HCT116 (cell line): ENCODE measurements around the gene GOLGA7B. TPM values are rescaled to one million over a fixed set of nuclear protein-coding genes. Genes with fewer than 3 reads are reported as not detected.

Experiments used
- ATAC-seq: fragments of 200-7000 bp; cut with Tn5 transposase; 2 replicates; pipeline ENCODE4 v1.9.1; 2020; ENCODE audit warnings: mild to moderate bottlenecking, moderate library complexity
- BruUV-seq: library from RNA; stranded (reverse); fragments of 400-500 nt; replicated peaks from 2 replicates; lab custom pipeline; 2021; lab: Mats Ljungman, UMichigan
- CTCF ChIA-PET: fragments of 300-600 bp; sonication (Branson Sonifier 250); formaldehyde crosslinking; loops from one replicate; lab custom pipeline; 2021; ENCODE audit warnings: antibody characterized with exemption; lab: Charles Lee
- POLR2A ChIA-PET: fragments of 300-600, 350-600 bp; sonication (Branson Sonifier 250); formaldehyde crosslinking; loops from one replicate; lab custom pipeline; 2021; ENCODE audit warnings: antibody characterized with exemption; lab: Charles Lee
- RAD21 ChIA-PET, 2 experiments: fragments of 300-600 bp; sonication (Branson Sonifier 250); formaldehyde crosslinking; loops; one replicate each; lab custom pipeline; 2023; ENCODE audit warnings: low total read pairs in 2 of 2; ENCODE audit not compliant: uncharacterized antibody in 2 of 2, unreplicated experiment in 2 of 2, low non-redundant PET in 1 of 2; lab: Charles Lee
- DNase-seq: peaks from one replicate; pipeline ENCODE4 v3.0.0-alpha.2; 2010; ENCODE audit warnings: low read depth, low spot score
- H2AFZ ChIP-seq: fragments of 200-600 bp; shearing (Covaris generic), sonication (generic); 2 replicates; pipeline ENCODE4 v1.6.1; 2017; ENCODE audit warnings: low read depth, mixed run types, mixed read lengths, antibody characterized with exemption, low read length; ENCODE audit not compliant: poor library complexity, severe bottlenecking
- H3K27ac ChIP-seq: 2 replicates; pipeline ENCODE4 v1.5.1; 2012; ENCODE audit warnings: low read depth, low read length
- H3K27me3 ChIP-seq: fragments of 200-600 bp; sonication (generic); 2 replicates; pipeline ENCODE4 v1.6.1; 2016; ENCODE audit warnings: mixed run types, low read length, mixed read lengths; ENCODE audit not compliant: insufficient read depth
- H3K36me3 ChIP-seq, 2 experiments: fragments of 200-500 bp in 1 of 2; fragments of 200-600 bp in 1 of 2; sonication (Bioruptor generic) in 1 of 2; sonication (generic) in 1 of 2; 2 replicates each; pipeline versions ENCODE4 v1.5.1 to v1.6.1; 2014 to 2016; ENCODE audit warnings: low read length in 2 of 2, inconsistent platforms in 1 of 2, mixed read lengths in 1 of 2, mixed run types in 1 of 2; ENCODE audit not compliant: insufficient read depth in 2 of 2, control insufficient read depth in 1 of 2
- H3K4me1 ChIP-seq, 2 experiments: fragments of 200-600 bp in 1 of 2; sonication (generic) in 1 of 2; 2 replicates each; pipeline versions ENCODE4 v1.5.1 to v1.6.1; 2012 to 2017; ENCODE audit warnings: low read length in 2 of 2, inconsistent platforms in 1 of 2, mild to moderate bottlenecking in 1 of 2, mixed read lengths in 1 of 2, mixed run types in 1 of 2, moderate library complexity in 1 of 2; ENCODE audit not compliant: insufficient read depth in 2 of 2, control insufficient read depth in 1 of 2
- H3K4me2 ChIP-seq: fragments of 200-600 bp; sonication (generic); 2 replicates; pipeline ENCODE4 v1.6.1; 2017; ENCODE audit warnings: mixed run types, low read length, mixed read lengths
- H3K4me3 ChIP-seq, 2 experiments: fragments of 200-600 bp in 1 of 2; sonication (generic) in 1 of 2; replicated peaks in 1 of 2; 2 replicates each; pipeline ENCODE4 v1.5.1; 2011 to 2016; ENCODE audit warnings: low read length in 2 of 2, control low read depth in 1 of 2, low read depth in 1 of 2, mild to moderate bottlenecking in 1 of 2, mixed read lengths in 1 of 2, mixed run types in 1 of 2
- H3K79me2 ChIP-seq: fragments of 200-600 bp; sonication (generic); 2 replicates; pipeline ENCODE4 v1.6.1; 2017; ENCODE audit warnings: mild to moderate bottlenecking, mixed run types, low read length, moderate library complexity, mixed read lengths; ENCODE audit not compliant: insufficient read depth
- H3K9ac ChIP-seq: fragments of 200-600 bp; sonication (generic); 2 replicates; pipeline ENCODE4 v1.6.1; 2016; ENCODE audit warnings: low read length, mixed read lengths
- H3K9me2 ChIP-seq: fragments of 200-600 bp; sonication (generic), shearing (Covaris generic); 2 replicates; pipeline ENCODE4 v1.6.1; 2017; ENCODE audit warnings: mixed run types, mild to moderate bottlenecking, moderate library complexity; ENCODE audit not compliant: insufficient read depth
- H3K9me3 ChIP-seq, 2 experiments: fragments of 200-500 bp in 1 of 2; fragments of 200-600 bp in 1 of 2; sonication (Bioruptor generic) in 1 of 2; sonication (generic) in 1 of 2; 2 replicates each; pipeline ENCODE4 v1.6.1; 2014 to 2017; ENCODE audit warnings: low read length in 2 of 2, mixed read lengths in 2 of 2, inconsistent platforms in 1 of 2, low read depth in 1 of 2, mild to moderate bottlenecking in 1 of 2, mixed run types in 1 of 2, moderate library complexity in 1 of 2; ENCODE audit not compliant: control insufficient read depth in 1 of 2, insufficient read depth in 1 of 2
- H4K20me1 ChIP-seq: fragments of 200-600 bp; sonication (generic), shearing (Covaris generic); 2 replicates; pipeline ENCODE4 v1.6.1; 2017; ENCODE audit warnings: mixed run types, mild to moderate bottlenecking, moderate library complexity; ENCODE audit not compliant: insufficient read depth
- CBX3 ChIP-seq: IDR thresholded peaks from 2 replicates; pipeline ENCODE4 v1.6.1; 2012; ENCODE audit warnings: low read depth
- CEBPB ChIP-seq: IDR thresholded peaks from 2 replicates; pipeline ENCODE4 v1.6.1; 2012; ENCODE audit warnings: low read depth
- EGR1 ChIP-seq: IDR thresholded peaks from 2 replicates; pipeline ENCODE4 v1.6.1; 2012; ENCODE audit warnings: low read depth
- EZH2 ChIP-seq: fragments of 200-600 bp; sonication (generic); IDR thresholded peaks from 2 replicates; pipeline ENCODE4 v1.6.1; 2017; ENCODE audit warnings: antibody characterized with exemption, mixed run types
- EZH2phosphoT487 ChIP-seq: fragments of 200-600 bp; IDR thresholded peaks from 2 replicates; pipeline ENCODE4 v1.6.1; 2018; ENCODE audit warnings: antibody characterized with exemption, borderline replicate concordance
- JUND ChIP-seq: IDR thresholded peaks from 2 replicates; pipeline ENCODE4 v1.6.1; 2012
- MAX ChIP-seq: IDR thresholded peaks from 2 replicates; pipeline ENCODE4 v1.6.1; 2012
- POLR2A ChIP-seq: IDR thresholded peaks from 2 replicates; pipeline ENCODE4 v1.7.0; 2011; ENCODE audit warnings: borderline replicate concordance; ENCODE audit not compliant: insufficient read depth, insufficient read length; ENCODE audit errors: extremely low read depth
- POLR2AphosphoS5 ChIP-seq: IDR thresholded peaks from 2 replicates; pipeline ENCODE4 v1.6.1; 2011; ENCODE audit warnings: mild to moderate bottlenecking, low read depth, low read length, moderate library complexity
- RAD21 ChIP-seq: IDR thresholded peaks from 2 replicates; pipeline ENCODE4 v1.6.1; 2012; ENCODE audit warnings: low read depth, mild to moderate bottlenecking
- REST ChIP-seq: IDR thresholded peaks from 2 replicates; pipeline ENCODE4 v1.6.1; 2012; ENCODE audit warnings: low read depth
- SP1 ChIP-seq: IDR thresholded peaks from 2 replicates; pipeline ENCODE4 v1.6.1; 2012; ENCODE audit warnings: low read depth
- SRF ChIP-seq: IDR thresholded peaks from 2 replicates; pipeline ENCODE4 v1.6.1; 2012; ENCODE audit warnings: low read depth
- ZBTB33 ChIP-seq: IDR thresholded peaks from 2 replicates; pipeline ENCODE4 v1.6.1; 2011; ENCODE audit warnings: mild to moderate bottlenecking, low read length, moderate library complexity; ENCODE audit not compliant: insufficient replicate concordance; ENCODE audit errors: extremely low read depth
- ZFX ChIP-seq: fragments of 450-650 bp; IDR thresholded peaks from 2 replicates; pipeline ENCODE4 v1.6.1; 2017
- intact Hi-C: fragments of 100-400 bp; cut with micrococcal nuclease; formaldehyde crosslinking; loops from 2 replicates; pipeline ENCODE4 v1.10.0; 2022
- total RNA-seq: library from RNA; stranded (reverse); gene quantifications from one replicate; pipeline ENCODE4 v1.2.1, GENCODE V29; 2021; ENCODE audit not compliant: unreplicated experiment

Gene GOLGA7B
- total RNA-seq, 1 experiment from 2014 or later: 1.0 TPM

GRCh38 chr10:97904018-97904381 is 54.4 kb downstream of the GOLGA7B start:
- no peak for TF ChIP-seq POLR2AphosphoS5
- no peak for TF ChIP-seq SRF
- no peak for TF ChIP-seq EZH2phosphoT487
- no peak for TF ChIP-seq MAX
- TF ChIP-seq SP1: no peak
- no peak for TF ChIP-seq POLR2A
- TF ChIP-seq ZBTB33: no peak
- no peak for TF ChIP-seq CBX3
- TF ChIP-seq ZFX: no peak
- TF ChIP-seq REST: no peak
- TF ChIP-seq EGR1: no peak
- no peak for TF ChIP-seq JUND
- no peak for TF ChIP-seq RAD21
- no peak for TF ChIP-seq CEBPB
- no peak for TF ChIP-seq EZH2
- ATAC-seq (no peak), DNase-seq (no peak)
- Histone ChIP-seq H3K4me3 (no peak overlapping the region), H3K9me3 (no peaks in the 10 kb centered on the region), H3K79me2 (no peaks in the 10 kb centered on the region), H3K4me1 (no peaks in the 10 kb centered on the region), H3K9me2 (no peaks in the 10 kb centered on the region), H3K27ac (no peak overlapping the region), H3K4me2 (no peak overlapping the region), H2AFZ (no peak overlapping the region), H4K20me1 (no peaks in the 10 kb centered on the region), H3K36me3 (no peaks in the 10 kb centered on the region), H3K27me3 (no peaks in the 10 kb centered on the region), H3K9ac (no peak overlapping the region)
- intact Hi-C loops: no loop called here
- no TSS peak for BruUV-seq
- RAD21 ChIA-PET: no interaction called here
- CTCF ChIA-PET: interaction anchor here (0.7 to 1.2 kb wide), 3 partner anchors 11 to 141 kb away, joined by 3 read pairs; no protein-coding TSS in a partner anchor
- POLR2A ChIA-PET: no interaction called here
